ENCODE data around the gene OTULINL.

GRCh38 chr5:14591548-14591947, 10.0 kb downstream of the OTULINL start:
- no peak for TF ChIP-seq CTCF (IDR thresholded peaks at IDR 0.05)
- no peak for TF ChIP-seq EZH2 (IDR thresholded peaks at IDR 0.05)
- TF ChIP-seq EZH2phosphoT487 (IDR thresholded peaks at IDR 0.05): no peak
